IgD-negative memory B cell (primary cell): ENCODE results near the gene PCDHA1. TPM values are rescaled to one million over a fixed set of nuclear protein-coding genes. Genes with fewer than 3 reads are reported as not detected.
"Not testable (repeated sequence)": the region's sequence is repeated elsewhere in the genome, so short reads cannot be mapped to it uniquely, and the experiment has no call there.

Experiments
- H3K27ac Mint-ChIP-seq, 3 donors: one replicate each; pipeline ENCODE4 v1.8.0; 2020 to 2022; ENCODE audit warnings: mild to moderate bottlenecking in 3 of 3, mixed read lengths in 3 of 3, moderate library complexity in 1 of 3
- H3K27me3 Mint-ChIP-seq: one replicate; pipeline ENCODE4 v1.8.0; 2021; ENCODE audit warnings: mixed read lengths
- H3K36me3 Mint-ChIP-seq: one replicate; pipeline ENCODE4 v1.8.0; 2020; ENCODE audit warnings: mild to moderate bottlenecking, mixed read lengths
- H3K4me1 Mint-ChIP-seq, 3 donors: one replicate each; pipeline ENCODE4 v1.8.0; 2020 to 2022; ENCODE audit warnings: mixed read lengths in 3 of 3, mild to moderate bottlenecking in 1 of 3
- H3K4me3 Mint-ChIP-seq, 4 donors: one replicate each; pipeline ENCODE4 v1.8.0; 2020 to 2022; ENCODE audit warnings: mild to moderate bottlenecking in 4 of 4, mixed read lengths in 4 of 4, moderate library complexity in 3 of 4
- H3K9me3 Mint-ChIP-seq, 3 donors: one replicate each; pipeline ENCODE4 v1.8.0; 2020 to 2021; ENCODE audit warnings: mixed read lengths in 3 of 3, mild to moderate bottlenecking in 1 of 3
- polyA plus RNA-seq: library from polyadenylated mRNA; unstranded; fragments of 300-500 nt; fragmentation: Illumina TruSeq; gene quantifications from one replicate; pipeline ENCODE4 v1.2.3, GENCODE V29; 2021

The PCDHA1 gene
- not detected for polyA plus RNA-seq

- Mint-ChIP-seq H3K27ac (no peak within 1 kb of the TSS), H3K27me3 (peaks cover 7% of the 10 kb centered on the region), H3K9me3 (peaks cover 18 to 27% (median 19%) of the 10 kb centered on the region in 3 donors), H3K36me3 (peaks cover 1% of the 10 kb centered on the region), H3K4me1 (no peaks in the 10 kb centered on the region), H3K4me3 (peak within 1 kb of the TSS in 1 of 4 donors; percentile 41)
Measured at GRCh38 chr5:140785905-140786686, at the start of gene PCDHA1. Gene PCDHA1 (plus strand): TSS chr5:140786140.

DNA sequence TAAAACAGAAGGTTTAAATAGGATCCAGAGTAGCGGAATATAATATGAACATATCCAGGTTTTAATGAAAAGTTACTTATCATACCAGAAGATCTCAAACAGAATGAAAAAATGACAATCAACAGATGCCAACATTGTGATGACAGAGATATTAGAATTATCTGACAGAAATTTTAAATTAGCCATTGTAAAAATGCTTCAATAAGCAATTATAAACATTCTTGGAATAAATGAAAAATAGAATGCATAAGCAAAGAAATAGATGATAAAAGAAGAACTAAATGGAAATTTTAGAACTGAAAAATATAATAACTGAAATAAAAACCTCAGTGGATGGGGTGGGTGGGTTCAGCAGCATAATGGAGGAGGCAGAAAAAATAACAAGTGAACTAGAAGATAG is 48.5 kb upstream of the PCDHA1 start:
- Mint-ChIP-seq H3K4me1 (peaks cover 0 to 1% (median 0%) of the 10 kb centered on the region in 3 donors), H3K9me3 (peaks cover 2 to 25% (median 11%) of the 10 kb centered on the region in 3 donors), H3K36me3 (peaks cover 3% of the 10 kb centered on the region), H3K27ac (no peak overlapping the region), H3K4me3 (no peak overlapping the region), H3K27me3 (peaks cover 3% of the 10 kb centered on the region)

- no peak overlapping the region for H3K4me3 Mint-ChIP-seq
- H3K4me1 Mint-ChIP-seq = no peaks in the 10 kb centered on the region
- H3K27me3 Mint-ChIP-seq = no peaks in the 10 kb centered on the region
- H3K9me3 Mint-ChIP-seq = peaks cover 3 to 37% (median 18%) of the 10 kb centered on the region in 3 donors
- peaks cover 1% of the 10 kb centered on the region for H3K36me3 Mint-ChIP-seq
- H3K27ac Mint-ChIP-seq = no peak overlapping the region
Measured at GRCh38 chr5:140741967-140742366, 44.0 kb upstream of the PCDHA1 start.

GRCh38 chr5:140753561-140753960 is 32.4 kb upstream of the PCDHA1 start:
- H3K9me3 Mint-ChIP-seq = peaks cover 5 to 55% (median 48%) of the 10 kb centered on the region in 3 donors
- H3K4me3 Mint-ChIP-seq = peak overlapping the region in 1 of 4 donors; percentile 80
- peaks cover 4% of the 10 kb centered on the region for H3K36me3 Mint-ChIP-seq
- no peak overlapping the region for H3K27ac Mint-ChIP-seq
- H3K27me3 Mint-ChIP-seq = no peaks in the 10 kb centered on the region
- H3K4me1 Mint-ChIP-seq = no peaks in the 10 kb centered on the region

DNA sequence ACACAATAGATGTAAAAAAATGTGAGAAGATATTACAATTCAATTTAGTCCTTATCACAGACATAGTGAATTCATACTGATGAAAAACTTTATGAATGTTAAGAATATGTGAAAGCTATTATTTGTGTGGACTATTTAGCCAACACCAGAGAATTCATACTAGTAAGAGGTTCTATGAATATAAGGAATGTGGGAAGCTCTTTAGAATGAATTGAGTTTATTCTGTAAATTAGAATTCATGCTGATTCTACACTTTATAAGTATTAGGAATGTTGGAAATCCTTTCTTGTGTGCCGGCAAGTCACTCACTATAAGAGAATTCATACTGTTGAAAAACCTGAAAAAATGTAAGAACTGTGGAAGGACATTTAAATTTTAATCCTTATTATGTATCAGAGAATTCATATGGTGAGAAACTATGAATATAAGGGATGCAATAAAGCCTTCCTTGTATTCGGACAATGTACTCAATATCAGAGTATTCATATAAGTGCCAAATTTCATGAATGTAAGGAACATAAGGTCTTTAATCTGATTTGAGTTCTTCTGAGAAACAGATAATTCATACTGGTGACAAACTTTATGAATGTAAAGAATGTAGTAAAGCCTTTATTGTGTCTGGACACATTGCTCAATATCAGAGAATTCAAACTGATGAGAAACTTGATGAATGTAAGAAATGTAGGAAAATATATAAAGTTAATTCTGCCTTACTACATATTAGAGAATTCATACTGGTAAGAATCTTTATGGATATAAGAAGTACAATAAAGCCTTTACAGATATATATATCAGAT is 21.6 kb upstream of the PCDHA1 start:
- Mint-ChIP-seq H3K4me1 (no peaks in the 10 kb centered on the region), H3K27ac (no peak overlapping the region), H3K27me3 (no peaks in the 10 kb centered on the region), H3K36me3 (peaks cover 7% of the 10 kb centered on the region), H3K4me3 (no peak overlapping the region), H3K9me3 (peaks cover 6 to 50% (median 35%) of the 10 kb centered on the region in 3 donors)

- peaks cover 6 to 50% (median 45%) of the 10 kb centered on the region in 3 donors for H3K9me3 Mint-ChIP-seq
- H3K27me3 Mint-ChIP-seq = no peaks in the 10 kb centered on the region
- H3K36me3 Mint-ChIP-seq = peaks cover 7% of the 10 kb centered on the region
- H3K4me1 Mint-ChIP-seq = no peaks in the 10 kb centered on the region
- no peak overlapping the region for H3K4me3 Mint-ChIP-seq
- H3K27ac Mint-ChIP-seq = no peak overlapping the region
Measured at GRCh38 chr5:140767444-140767843, 18.5 kb upstream of the PCDHA1 start.

DNA sequence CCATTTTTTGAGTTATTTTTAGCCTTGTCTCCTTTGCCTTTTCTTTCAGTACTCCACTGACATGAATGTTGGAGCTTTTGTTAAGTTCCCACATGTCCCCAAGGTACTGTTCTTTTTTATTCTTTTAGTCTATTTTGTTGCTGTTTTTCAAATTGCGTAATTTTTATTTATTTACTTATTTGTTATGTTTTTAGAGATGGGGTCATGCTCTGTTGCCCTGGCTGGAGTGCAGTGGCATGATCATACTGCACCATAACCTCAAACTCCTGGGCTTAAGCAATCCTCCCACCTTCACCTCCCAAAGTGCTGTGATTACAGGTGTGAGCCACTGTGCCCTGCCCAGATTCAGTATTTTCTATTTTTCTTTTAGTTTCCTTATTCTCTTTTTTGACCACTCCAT is 5.4 kb upstream of the PCDHA1 start:
- Mint-ChIP-seq H3K4me1 (no peaks in the 10 kb centered on the region), H3K36me3 (peaks cover under 1% of the 10 kb centered on the region), H3K9me3 (peaks cover 22 to 64% (median 46%) of the 10 kb centered on the region in 3 donors)

GRCh38 chr5:140787422-140787821 is 1.5 kb downstream of the PCDHA1 start:
- H3K36me3 Mint-ChIP-seq, H3K4me1 Mint-ChIP-seq, H3K27me3 Mint-ChIP-seq, H3K4me3 Mint-ChIP-seq, H3K27ac Mint-ChIP-seq: not testable (repeated sequence)
- peaks cover 16 to 23% (median 17%) of the 10 kb centered on the region in 3 donors for H3K9me3 Mint-ChIP-seq

More for the DNA sequence above, 5.4 kb upstream of the PCDHA1 start:
- Mint-ChIP-seq H3K4me3 (no peak overlapping the region), H3K27me3 (peaks cover 5% of the 10 kb centered on the region), H3K27ac (no peak overlapping the region)

DNA sequence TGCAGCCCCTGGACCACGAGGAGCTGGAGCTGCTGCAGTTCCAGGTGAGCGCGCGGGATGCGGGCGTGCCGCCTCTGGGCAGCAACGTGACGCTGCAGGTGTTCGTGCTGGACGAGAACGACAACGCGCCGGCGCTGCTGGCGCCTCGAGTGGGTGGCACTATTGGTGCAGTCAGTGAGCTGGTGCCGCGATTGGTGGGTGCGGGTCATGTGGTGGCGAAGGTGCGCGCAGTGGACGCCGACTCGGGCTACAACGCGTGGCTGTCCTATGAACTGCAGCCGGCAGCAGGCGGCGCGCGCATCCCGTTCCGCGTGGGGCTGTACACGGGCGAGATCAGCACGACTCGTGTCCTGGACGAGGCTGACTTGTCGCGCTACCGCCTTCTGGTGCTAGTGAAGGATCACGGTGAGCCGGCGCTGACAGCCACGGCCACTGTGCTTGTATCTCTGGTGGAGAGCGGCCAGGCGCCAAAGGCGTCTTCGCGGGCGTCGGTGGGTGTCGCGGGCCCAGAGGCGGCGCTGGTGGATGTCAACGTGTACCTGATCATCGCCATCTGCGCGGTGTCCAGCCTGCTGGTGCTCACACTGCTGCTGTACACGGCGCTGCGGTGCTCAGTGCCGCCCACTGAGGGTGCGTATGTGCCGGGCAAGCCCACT is 2.0 kb downstream of the PCDHA1 start:
- not testable (repeated sequence) for H3K4me3 Mint-ChIP-seq, H3K4me1 Mint-ChIP-seq, H3K27ac Mint-ChIP-seq, H3K36me3 Mint-ChIP-seq, H3K27me3 Mint-ChIP-seq
- peaks cover 13 to 18% (median 16%) of the 10 kb centered on the region in 3 donors for H3K9me3 Mint-ChIP-seq

- peaks cover 6 to 13% (median 8%) of the 10 kb centered on the region in 3 donors for H3K9me3 Mint-ChIP-seq
Measured at GRCh38 chr5:140791089-140791488, 5.1 kb downstream of the PCDHA1 start.

GRCh38 chr5:140794595-140795258 is 8.8 kb downstream of the PCDHA1 start, which contains the start of gene PCDHA2:
Gene PCDHA2 (plus strand): TSS chr5:140794852.
- Mint-ChIP-seq H3K9me3 (peaks cover 2 to 15% (median 8%) of the 10 kb centered on the region in 3 donors), H3K27me3 (peaks cover 7% of the 10 kb centered on the region), H3K36me3 (no peaks in the 10 kb centered on the region), H3K4me3 (no peak within 1 kb of the TSS), H3K4me1 (no peaks in the 10 kb centered on the region), H3K27ac (no peak within 1 kb of the TSS)

More at GRCh38 chr5:140791089-140791488, 5.1 kb downstream of the PCDHA1 start:
- Mint-ChIP-seq H3K4me1 (no peaks in the 10 kb centered on the region), H3K27ac (no peak overlapping the region), H3K4me3 (no peak overlapping the region), H3K36me3 (peaks cover 1% of the 10 kb centered on the region), H3K27me3 (peaks cover 7% of the 10 kb centered on the region)

DNA sequence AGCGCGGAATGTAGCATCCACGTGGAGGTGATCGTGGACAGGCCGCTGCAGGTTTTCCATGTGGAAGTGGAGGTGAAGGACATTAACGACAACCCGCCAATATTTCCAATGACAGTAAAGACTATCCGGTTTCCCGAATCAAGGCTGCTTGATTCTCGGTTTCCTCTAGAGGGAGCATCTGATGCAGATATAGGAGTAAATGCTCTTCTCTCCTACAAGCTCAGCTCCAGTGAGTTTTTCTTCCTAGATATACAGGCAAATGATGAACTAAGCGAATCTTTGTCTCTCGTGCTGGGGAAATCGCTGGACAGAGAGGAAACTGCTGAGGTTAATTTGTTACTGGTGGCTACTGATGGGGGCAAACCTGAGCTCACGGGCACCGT is 9.3 kb downstream of the PCDHA1 start:
- no peaks in the 10 kb centered on the region for H3K4me1 Mint-ChIP-seq
- no peak overlapping the region for H3K4me3 Mint-ChIP-seq
- H3K27me3 Mint-ChIP-seq = peaks cover 7% of the 10 kb centered on the region
- peaks cover 2 to 17% (median 11%) of the 10 kb centered on the region in 3 donors for H3K9me3 Mint-ChIP-seq
- no peak overlapping the region for H3K27ac Mint-ChIP-seq
- no peaks in the 10 kb centered on the region for H3K36me3 Mint-ChIP-seq

GRCh38 chr5:140796072-140796717 is 10.3 kb downstream of the PCDHA1 start:
- H3K36me3 Mint-ChIP-seq, H3K4me1 Mint-ChIP-seq, H3K27me3 Mint-ChIP-seq, H3K27ac Mint-ChIP-seq, H3K4me3 Mint-ChIP-seq: not testable (repeated sequence)
- H3K9me3 Mint-ChIP-seq = peaks cover 2 to 17% (median 15%) of the 10 kb centered on the region in 3 donors

DNA sequence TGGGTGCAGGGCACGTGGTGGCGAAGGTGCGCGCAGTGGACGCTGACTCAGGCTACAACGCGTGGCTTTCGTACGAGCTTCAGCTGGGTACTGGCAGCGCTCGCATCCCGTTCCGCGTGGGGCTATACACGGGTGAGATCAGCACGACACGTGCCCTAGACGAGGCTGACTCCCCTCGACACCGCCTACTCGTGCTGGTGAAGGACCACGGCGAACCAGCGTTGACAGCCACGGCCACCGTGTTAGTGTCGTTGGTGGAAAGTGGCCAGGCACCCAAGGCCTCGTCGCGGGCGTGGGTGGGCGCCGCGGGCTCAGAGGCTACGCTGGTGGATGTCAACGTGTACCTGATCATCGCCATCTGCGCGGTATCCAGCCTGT is 10.8 kb downstream of the PCDHA1 start:
- Mint-ChIP-seq H3K27me3 (peaks cover 7% of the 10 kb centered on the region), H3K36me3 (no peaks in the 10 kb centered on the region), H3K4me3 (no peak overlapping the region), H3K27ac (no peak overlapping the region), H3K9me3 (peaks cover 2 to 17% (median 12%) of the 10 kb centered on the region in 3 donors), H3K4me1 (no peaks in the 10 kb centered on the region)
